ENCODE results near the gene RTP2.

RTP2 gene, protein sequence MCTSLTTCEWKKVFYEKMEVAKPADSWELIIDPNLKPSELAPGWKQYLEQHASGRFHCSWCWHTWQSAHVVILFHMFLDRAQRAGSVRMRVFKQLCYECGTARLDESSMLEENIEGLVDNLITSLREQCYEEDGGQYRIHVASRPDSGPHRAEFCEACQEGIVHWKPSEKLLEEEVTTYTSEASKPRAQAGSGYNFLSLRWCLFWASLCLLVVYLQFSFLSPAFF

DNA sequence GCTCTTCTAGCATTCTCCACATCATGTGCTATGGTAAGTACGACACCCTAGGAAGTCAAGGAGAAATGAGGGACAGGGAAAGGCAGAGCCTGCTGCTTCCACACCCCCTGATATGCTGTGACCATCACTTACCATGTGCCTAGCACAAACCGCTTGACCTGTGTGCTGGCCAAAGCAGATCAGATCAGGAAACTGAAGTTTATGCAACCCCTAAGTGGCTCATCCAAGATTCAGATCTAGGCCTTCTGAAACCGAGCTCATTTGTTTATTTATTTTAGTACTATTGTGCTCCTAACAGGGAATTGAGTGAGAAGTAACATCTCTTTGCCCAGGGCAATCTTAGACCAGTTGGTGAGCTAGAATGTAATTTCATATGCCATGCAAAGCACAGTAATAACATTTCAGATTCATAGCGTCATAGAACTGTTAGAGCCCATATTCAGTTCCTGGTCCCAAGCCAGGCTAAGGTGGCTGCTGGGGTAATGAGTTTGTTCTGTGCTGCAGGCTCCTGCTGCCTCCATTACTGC, at the start of gene RTP2:
Gene RTP2 (minus strand): TSS at position 51 of the 527 bp plus-strand sequence. CDS start 429 bp downstream, outside the sequence.
- no peak for DNase-seq (ENCODE audit: low read depth)
- TF ChIP-seq, protein P1, sequence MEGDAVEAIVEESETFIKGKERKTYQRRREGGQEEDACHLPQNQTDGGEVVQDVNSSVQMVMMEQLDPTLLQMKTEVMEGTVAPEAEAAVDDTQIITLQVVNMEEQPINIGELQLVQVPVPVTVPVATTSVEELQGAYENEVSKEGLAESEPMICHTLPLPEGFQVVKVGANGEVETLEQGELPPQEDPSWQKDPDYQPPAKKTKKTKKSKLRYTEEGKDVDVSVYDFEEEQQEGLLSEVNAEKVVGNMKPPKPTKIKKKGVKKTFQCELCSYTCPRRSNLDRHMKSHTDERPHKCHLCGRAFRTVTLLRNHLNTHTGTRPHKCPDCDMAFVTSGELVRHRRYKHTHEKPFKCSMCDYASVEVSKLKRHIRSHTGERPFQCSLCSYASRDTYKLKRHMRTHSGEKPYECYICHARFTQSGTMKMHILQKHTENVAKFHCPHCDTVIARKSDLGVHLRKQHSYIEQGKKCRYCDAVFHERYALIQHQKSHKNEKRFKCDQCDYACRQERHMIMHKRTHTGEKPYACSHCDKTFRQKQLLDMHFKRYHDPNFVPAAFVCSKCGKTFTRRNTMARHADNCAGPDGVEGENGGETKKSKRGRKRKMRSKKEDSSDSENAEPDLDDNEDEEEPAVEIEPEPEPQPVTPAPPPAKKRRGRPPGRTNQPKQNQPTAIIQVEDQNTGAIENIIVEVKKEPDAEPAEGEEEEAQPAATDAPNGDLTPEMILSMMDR (conservative IDR thresholded peaks at IDR 0.05; ENCODE audit: low read depth, low read length): no peak
- H3K4me3 ChIP-seq (ENCODE audit: low read length): no peak within 1 kb of the TSS

DNA sequence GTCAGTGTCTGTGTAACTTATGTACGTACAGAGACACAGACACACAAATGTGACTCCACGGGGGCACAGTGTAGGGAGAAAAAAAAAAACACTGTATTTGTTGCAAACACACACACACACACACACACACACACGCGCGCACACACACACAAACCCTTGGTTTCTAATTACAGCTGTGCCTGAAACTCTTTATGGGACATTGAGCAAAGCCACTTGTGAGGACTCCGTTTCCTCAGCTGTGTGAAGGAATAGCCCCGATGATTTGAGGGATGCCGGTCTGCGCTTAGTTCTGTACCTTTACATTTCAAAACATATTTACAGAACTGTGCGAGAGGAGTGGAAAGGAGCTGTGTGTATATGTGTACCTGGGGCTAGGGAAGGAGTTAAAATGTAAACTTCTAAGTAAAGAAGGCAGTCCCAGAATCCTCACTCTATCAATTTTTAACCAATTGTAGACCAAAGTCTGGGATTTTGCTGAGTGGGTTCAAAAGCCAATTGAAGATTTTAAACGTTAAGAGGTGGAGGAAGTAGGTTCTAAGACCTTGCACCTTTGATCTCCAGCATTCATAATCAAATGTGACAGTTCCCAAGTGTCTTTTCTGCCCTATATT, 48.3 kb upstream of the RTP2 start:
- no peak for DNase-seq (ENCODE audit: low read depth)
- H3K4me3 ChIP-seq (ENCODE audit: low read length): no peak overlapping the region
- TF ChIP-seq, protein P1 (conservative IDR thresholded peaks at IDR 0.05; ENCODE audit: low read depth, low read length): no peak

DNA sequence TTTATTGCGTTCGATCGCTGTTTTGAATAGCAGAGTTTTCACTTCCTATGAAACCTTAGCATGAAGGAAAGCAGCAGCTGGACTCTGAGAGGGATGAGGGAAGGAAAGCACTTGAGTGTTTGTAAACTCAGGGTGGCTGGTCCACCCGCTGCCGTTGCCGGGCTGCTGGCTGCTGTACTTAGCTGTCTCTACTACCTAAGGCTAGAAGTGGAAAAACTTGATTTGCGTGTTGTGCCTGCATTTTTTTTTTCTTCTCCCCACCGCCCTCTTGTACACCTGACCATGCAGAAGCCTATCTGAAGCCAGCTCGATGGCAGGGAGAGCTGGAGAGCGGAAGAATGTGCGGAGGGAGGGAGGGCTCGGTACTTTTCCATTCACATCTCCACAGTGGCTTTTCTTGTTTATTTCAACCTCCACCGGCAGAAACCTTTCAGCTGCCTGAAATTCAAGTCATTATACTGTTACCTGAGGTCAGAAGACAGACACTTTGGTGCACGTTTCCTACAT, 47.7 kb upstream of the RTP2 start:
- DNase-seq (ENCODE audit: low read depth): no peak
- no peak overlapping the region for H3K4me3 ChIP-seq (ENCODE audit: low read length)
- TF ChIP-seq, protein P1 (conservative IDR thresholded peaks at IDR 0.05; ENCODE audit: low read depth, low read length): no peak

DNA sequence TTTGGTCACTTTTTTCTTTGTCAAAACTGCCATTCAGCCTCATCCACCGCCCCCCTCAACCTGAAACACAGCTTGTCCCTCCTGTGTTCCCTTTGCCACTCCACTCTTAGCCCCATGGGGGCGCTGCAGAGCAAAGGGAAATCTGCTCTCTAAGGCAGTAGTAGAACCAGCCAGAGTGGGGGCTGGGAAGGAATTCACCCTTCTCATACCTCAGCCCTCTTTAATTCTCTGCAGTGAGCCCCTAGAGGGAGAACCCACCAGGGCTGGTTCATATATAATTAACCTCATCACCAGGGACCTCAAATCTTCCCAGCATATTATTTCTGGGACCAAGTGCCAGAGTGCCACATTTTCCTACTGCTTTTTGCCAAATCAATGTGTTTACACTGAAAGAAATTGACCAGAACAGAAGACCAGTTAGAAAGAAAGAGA, 45.7 kb upstream of the RTP2 start:
- H3K4me3 ChIP-seq (ENCODE audit: low read length): no peak overlapping the region
- DNase-seq (ENCODE audit: low read depth): no peak
- TF ChIP-seq, protein P1 (conservative IDR thresholded peaks at IDR 0.05; ENCODE audit: low read depth, low read length): peak; percentile 99

DNA sequence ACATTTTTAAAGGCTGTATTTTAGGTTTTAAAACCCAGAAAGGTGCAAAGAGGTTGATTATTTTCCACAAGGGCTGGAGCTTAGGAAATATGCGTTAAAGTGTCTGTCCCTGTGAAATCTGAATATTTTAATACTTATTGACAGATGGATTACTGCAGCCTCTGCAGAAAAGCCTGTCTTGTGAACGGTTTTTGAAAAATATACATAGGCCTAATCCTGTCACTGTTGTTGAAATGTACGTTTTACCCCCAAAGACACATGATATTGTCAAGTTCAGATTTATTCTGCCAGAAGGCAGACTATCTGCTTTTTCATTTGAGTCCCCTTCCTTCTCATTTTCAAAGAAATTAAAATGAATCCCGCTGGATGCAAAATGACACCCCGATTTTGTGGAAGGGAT, 45.1 kb upstream of the RTP2 start:
- DNase-seq (ENCODE audit: low read depth): no peak
- TF ChIP-seq, protein P1 (conservative IDR thresholded peaks at IDR 0.05; ENCODE audit: low read depth, low read length): no peak
- no peak overlapping the region for H3K4me3 ChIP-seq (ENCODE audit: low read length)

DNA sequence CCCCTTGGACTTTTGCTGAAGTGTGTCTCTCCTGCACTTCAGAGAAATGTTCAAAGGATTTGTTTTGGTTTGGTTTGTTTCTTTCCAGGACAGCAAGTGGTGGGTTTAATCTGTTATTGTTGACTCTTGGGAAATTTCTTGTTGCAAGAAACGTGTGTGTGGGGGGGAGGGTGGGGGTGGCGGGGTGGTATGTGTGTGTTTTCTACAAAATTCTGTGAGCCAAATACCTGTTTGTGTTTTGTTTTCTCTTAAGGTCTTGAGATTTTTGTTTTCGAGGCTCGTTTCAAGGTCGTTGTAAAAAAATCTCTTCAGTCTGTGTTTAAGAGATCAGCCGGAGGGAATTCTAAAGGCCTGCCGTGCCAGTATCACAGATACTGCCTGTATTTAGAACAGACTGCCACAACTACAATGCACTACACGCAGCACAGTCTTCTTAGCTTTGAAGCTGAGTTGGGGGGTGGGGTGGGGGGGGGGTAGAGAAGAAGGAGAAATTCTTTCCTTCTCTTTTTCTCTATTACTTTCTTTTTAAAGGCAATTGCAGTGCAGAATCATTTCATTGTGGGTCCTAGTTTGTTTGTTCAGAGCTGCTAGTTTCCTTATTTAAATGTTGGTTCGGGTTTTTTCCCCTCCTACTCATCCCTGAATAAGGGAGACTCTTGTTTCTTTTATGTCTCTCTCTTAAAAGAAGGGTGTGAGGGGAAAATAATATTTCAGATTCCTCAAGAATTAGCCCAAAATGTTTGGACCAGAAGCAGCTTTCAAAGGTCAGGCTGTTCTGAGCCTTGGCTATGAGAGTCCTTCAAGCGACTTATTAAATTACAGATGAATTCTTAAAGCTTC, 44.3 kb upstream of the RTP2 start:
- DNase-seq (ENCODE audit: low read depth): no peak
- peak overlapping the region; percentile 81 for H3K4me3 ChIP-seq (ENCODE audit: low read length)
- TF ChIP-seq, protein P1 (conservative IDR thresholded peaks at IDR 0.05; ENCODE audit: low read depth, low read length): no peak

All from retinal pigment epithelial cell (primary cell).